SU-DHL-6 (cell line): ENCODE data around the gene NXPH4.

ENCODE experiments used
- EZH2phosphoT487 ChIP-seq: fragments of 200-600 bp; sonication (generic), shearing (Covaris generic); conservative IDR thresholded peaks from 2 replicates; pipeline ENCODE4 v1.6.1; 2018; ENCODE audit warnings: mild to moderate bottlenecking, antibody characterized with exemption, low read length, moderate library complexity, mixed read lengths
- TF ChIP-seq, protein P1 (sequence below): fragments of 200-600 bp; sonication (generic); IDR thresholded peaks from one replicate; pipeline ENCODE4 v1.5.1; 2017; ENCODE audit warnings: antibody characterized with exemption, mild to moderate bottlenecking, low read length, moderate library complexity; ENCODE audit not compliant: insufficient read depth, poor library complexity, severe bottlenecking

DNA sequence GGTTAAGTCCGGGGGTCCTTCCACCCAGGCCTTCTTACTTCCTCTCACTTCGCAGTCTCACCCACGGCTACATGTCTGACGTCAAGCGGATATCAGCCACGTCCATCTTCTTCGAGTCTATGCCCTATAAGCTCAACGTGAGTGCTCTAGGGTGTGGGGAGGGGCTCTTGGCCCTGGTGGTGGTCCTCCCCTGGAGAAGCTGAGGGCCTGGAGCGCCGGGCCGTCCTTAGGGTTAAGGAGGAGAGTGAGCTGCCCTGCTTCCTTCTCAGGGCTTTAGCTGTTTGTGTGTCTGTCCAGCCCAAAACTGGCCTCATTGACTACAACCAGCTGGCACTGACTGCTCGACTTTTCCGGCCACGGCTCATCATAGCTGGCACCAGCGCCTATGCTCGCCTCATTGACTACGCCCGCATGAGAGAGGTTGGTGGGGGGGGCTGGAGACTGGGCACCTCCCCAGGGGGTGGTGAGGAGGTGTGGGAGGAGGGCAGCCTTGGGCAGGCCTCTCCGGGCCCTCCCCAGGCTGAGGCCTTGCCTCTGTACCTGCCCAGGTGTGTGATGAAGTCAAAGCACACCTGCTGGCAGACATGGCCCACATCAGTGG is 15.7 kb downstream of the NXPH4 start:
- no peak for TF ChIP-seq EZH2phosphoT487
- TF ChIP-seq, protein P1, sequence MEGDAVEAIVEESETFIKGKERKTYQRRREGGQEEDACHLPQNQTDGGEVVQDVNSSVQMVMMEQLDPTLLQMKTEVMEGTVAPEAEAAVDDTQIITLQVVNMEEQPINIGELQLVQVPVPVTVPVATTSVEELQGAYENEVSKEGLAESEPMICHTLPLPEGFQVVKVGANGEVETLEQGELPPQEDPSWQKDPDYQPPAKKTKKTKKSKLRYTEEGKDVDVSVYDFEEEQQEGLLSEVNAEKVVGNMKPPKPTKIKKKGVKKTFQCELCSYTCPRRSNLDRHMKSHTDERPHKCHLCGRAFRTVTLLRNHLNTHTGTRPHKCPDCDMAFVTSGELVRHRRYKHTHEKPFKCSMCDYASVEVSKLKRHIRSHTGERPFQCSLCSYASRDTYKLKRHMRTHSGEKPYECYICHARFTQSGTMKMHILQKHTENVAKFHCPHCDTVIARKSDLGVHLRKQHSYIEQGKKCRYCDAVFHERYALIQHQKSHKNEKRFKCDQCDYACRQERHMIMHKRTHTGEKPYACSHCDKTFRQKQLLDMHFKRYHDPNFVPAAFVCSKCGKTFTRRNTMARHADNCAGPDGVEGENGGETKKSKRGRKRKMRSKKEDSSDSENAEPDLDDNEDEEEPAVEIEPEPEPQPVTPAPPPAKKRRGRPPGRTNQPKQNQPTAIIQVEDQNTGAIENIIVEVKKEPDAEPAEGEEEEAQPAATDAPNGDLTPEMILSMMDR = no peak
